Astrocyte of the spinal cord (primary cell): ENCODE measurements around the gene PRUNE1.

Source experiments
- DNase-seq: peaks from one replicate; pipeline ENCODE4 v3.0.0; 2011; ENCODE audit warnings: low read depth, low spot score
- H3K4me3 ChIP-seq: 2 replicates; pipeline ENCODE4 v1.5.1; 2011; ENCODE audit warnings: low read depth, mild to moderate bottlenecking, low read length, moderate library complexity
- in situ Hi-C: cut with HindIII; loops from 2 replicates; pipeline ENCODE4 v1.10.0; 2017; ENCODE audit warnings: low sequenced_read_pairs
- TF ChIP-seq, protein P1 (sequence below): IDR thresholded peaks from 2 replicates; pipeline ENCODE4 v1.5.1; 2012; ENCODE audit warnings: low read depth, mild to moderate bottlenecking, low read length, inconsistent platforms

PRUNE1 gene

GRCh38 chr1:150979092-150980056 lies 28.9 kb upstream of the PRUNE1 start:
- H3K4me3 ChIP-seq: no peak overlapping the region
- DNase-seq: peak; percentile 92
- TF ChIP-seq, protein P1, sequence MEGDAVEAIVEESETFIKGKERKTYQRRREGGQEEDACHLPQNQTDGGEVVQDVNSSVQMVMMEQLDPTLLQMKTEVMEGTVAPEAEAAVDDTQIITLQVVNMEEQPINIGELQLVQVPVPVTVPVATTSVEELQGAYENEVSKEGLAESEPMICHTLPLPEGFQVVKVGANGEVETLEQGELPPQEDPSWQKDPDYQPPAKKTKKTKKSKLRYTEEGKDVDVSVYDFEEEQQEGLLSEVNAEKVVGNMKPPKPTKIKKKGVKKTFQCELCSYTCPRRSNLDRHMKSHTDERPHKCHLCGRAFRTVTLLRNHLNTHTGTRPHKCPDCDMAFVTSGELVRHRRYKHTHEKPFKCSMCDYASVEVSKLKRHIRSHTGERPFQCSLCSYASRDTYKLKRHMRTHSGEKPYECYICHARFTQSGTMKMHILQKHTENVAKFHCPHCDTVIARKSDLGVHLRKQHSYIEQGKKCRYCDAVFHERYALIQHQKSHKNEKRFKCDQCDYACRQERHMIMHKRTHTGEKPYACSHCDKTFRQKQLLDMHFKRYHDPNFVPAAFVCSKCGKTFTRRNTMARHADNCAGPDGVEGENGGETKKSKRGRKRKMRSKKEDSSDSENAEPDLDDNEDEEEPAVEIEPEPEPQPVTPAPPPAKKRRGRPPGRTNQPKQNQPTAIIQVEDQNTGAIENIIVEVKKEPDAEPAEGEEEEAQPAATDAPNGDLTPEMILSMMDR: peak; percentile 100
- in situ Hi-C loops: no loop called here

GRCh38 chr1:150981177-150981804 lies 27.0 kb upstream of the PRUNE1 start:
- H3K4me3 ChIP-seq: no peak overlapping the region
- TF ChIP-seq, protein P1: no peak
- no peak for DNase-seq
- in situ Hi-C loops: no loop called here

DNA sequence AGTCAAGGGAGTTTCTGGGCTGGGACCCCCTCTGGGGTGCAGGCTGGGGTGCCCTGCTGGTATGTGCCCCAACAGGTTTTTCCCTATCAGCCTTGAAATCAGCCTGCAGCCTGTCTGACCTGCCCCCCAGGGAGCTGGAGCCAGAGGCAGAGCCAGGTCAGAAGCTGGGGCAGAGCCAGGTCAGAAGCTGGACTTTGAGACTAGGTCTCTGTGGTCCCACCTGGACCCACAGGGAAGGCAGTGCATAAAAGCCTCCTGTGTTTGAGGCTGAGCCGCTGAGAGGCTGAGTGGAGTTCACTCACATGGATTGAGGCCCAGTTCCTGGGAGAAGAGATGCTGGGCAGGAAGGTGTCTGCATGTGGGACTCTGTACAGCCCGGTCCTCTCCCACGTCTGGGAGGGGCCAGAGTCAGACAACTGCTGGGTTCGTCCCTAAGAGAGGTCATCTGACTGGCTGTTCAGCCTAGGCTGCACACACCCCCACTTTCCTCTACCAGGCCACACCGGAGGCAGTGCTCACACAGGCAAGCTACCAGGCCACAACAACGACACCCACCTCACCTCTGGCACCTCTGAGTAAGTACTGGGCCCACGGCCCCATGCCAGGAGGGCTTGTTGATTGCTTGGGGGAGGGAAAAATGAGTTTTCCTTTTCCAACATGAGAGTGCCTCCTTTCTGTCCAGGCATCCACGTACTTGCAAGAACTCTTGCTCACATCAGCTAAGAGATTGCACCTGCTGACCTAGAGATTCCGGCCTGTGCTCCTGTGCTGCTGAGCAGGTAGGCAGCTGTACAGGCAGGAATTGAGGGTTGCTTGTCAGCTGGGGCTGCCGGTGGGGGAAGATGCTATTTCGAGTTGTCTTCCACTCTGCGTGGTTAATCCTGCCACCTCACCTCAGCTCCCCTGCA lies 26.2 kb upstream of the PRUNE1 start, which contains the start of gene ANXA9:
TSS of gene ANXA9 (plus strand) at position 488 of the 908 bp plus-strand sequence. CDS start 814 bp downstream, outside the sequence.
- in situ Hi-C loops: no loop called here
- H3K4me3 ChIP-seq: no peak within 1 kb of the TSS
- TF ChIP-seq, protein P1: no peak
- no peak for DNase-seq

GRCh38 chr1:150985179-150985825 lies 22.9 kb upstream of the PRUNE1 start:
- no peak overlapping the region for H3K4me3 ChIP-seq
- in situ Hi-C loops: no loop called here
- TF ChIP-seq, protein P1: no peak

GRCh38 chr1:150987924-150988323 lies 20.3 kb upstream of the PRUNE1 start:
- DNase-seq: no peak
- TF ChIP-seq, protein P1: no peak
- no peak overlapping the region for H3K4me3 ChIP-seq
- in situ Hi-C loops: no loop called here

More at GRCh38 chr1:150985179-150985825, 22.9 kb upstream of the PRUNE1 start:
- no peak for DNase-seq
